HUES64 (cell line): Measurements from ENCODE around the gene ZNF428. TPM values are rescaled to one million over a fixed set of nuclear protein-coding genes. Genes with fewer than 3 reads are reported as not detected.

Source experiments
- H3K27ac ChIP-seq: 2 replicates; pipeline ENCODE4 v1.7.0; 2013; ENCODE audit warnings: low read depth, low read length, inconsistent platforms
- H3K27me3 ChIP-seq: 2 replicates; pipeline ENCODE4 v1.6.1; 2013; ENCODE audit warnings: mild to moderate bottlenecking, low read length; ENCODE audit not compliant: insufficient read depth
- H3K36me3 ChIP-seq: 2 replicates; pipeline ENCODE4 v1.6.1; 2013; ENCODE audit warnings: mild to moderate bottlenecking, low read length; ENCODE audit not compliant: insufficient read depth
- H3K4me1 ChIP-seq: 2 replicates; pipeline ENCODE4 v1.6.1; 2013; ENCODE audit warnings: mild to moderate bottlenecking, low read length, moderate library complexity; ENCODE audit not compliant: insufficient read depth
- H3K4me3 ChIP-seq: 2 replicates; pipeline ENCODE4 v1.5.1; 2013; ENCODE audit warnings: mild to moderate bottlenecking, low read length, moderate library complexity
- H3K9ac ChIP-seq: 2 replicates; pipeline ENCODE4 v1.6.1; 2013; ENCODE audit warnings: mild to moderate bottlenecking, low read depth, low read length
- H3K9me3 ChIP-seq: 2 replicates; pipeline ENCODE4 v1.6.1; 2013; ENCODE audit warnings: low read depth, low read length; ENCODE audit not compliant: insufficient read depth
- WGBS: fragments of 150-250, 120-280 bp; methylation state at CpG from one replicate; pipeline ENCODE4 v1.1.7; 2013; ENCODE audit warnings: missing lambda C conversion rate; 5-methylcytosine and 5-hydroxymethylcytosine counted together
- polyA plus RNA-seq, 2 experiments: library from polyadenylated mRNA; stranded (reverse); fragments of 50-300 nt; gene quantifications; one replicate each; pipeline ENCODE4 v1.2.3, GENCODE V29; 2013

ZNF428 gene, protein sequence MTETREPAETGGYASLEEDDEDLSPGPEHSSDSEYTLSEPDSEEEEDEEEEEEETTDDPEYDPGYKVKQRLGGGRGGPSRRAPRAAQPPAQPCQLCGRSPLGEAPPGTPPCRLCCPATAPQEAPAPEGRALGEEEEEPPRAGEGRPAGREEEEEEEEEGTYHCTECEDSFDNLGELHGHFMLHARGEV
- 27.4 TPM for polyA plus RNA-seq (2013, experiment 1 of 2)
- polyA plus RNA-seq (2013, experiment 2 of 2), result 29.0 TPM

DNA sequence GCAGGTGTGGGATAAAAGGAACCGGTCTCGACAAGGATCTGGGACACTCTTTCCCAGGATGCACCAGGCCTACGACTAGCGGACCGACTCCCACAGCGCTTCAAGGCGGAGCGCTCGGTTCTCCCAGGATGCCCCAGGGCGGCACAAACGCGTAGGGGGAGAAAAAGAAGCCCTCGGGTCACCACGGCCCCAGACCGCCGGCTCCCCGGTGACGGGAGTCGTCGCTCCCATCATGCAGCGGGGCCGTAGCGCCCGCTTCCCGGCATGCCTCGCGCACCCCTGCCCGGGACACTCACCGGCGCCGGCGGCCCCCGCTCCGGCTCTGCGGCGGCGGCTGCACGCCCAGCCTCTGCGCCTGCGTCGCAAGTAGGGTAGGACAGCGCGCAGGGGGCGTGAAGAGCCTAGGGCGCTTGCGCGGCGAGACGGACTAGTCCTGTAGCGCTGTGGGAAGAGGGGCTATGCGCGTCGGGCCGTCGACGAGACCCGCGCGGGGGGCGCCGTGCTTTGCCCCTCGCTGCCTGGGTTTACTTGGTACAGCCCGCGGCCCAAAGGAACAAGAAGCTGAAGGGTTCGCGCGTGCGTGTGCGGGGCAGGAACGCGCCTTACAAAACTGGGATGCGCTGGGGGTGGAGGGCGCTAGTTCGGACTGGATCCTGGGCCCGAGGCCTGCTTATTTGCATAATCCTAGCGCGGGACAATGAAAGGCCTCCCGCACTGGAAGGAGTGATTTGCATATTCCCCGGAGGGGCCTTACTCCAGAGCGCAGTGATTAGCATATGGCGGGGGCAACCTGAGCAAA is at the start of gene ZNF428:
ZNF428 (minus strand) TSS at position 368 of the 799 bp plus-strand sequence. CDS start 5,325 bp downstream, outside the sequence.
- no peaks in the 10 kb centered on the region for H3K9me3 ChIP-seq
- no peaks in the 10 kb centered on the region for H3K27me3 ChIP-seq
- H3K27ac ChIP-seq, result peak within 1 kb of the TSS; percentile 95
- H3K4me3 ChIP-seq, result peak within 1 kb of the TSS; percentile 76
- H3K36me3 ChIP-seq, result no peaks in the 10 kb centered on the region; the same call in 1 of the 2 replicates
- peak within 1 kb of the TSS; percentile 91 for H3K9ac ChIP-seq
- WGBS, result under 1% methylated on average over 81 of the region's 81 CpGs
- peaks cover 5% of the 10 kb centered on the region; the same call in 1 of the 2 replicates for H3K4me1 ChIP-seq

DNA sequence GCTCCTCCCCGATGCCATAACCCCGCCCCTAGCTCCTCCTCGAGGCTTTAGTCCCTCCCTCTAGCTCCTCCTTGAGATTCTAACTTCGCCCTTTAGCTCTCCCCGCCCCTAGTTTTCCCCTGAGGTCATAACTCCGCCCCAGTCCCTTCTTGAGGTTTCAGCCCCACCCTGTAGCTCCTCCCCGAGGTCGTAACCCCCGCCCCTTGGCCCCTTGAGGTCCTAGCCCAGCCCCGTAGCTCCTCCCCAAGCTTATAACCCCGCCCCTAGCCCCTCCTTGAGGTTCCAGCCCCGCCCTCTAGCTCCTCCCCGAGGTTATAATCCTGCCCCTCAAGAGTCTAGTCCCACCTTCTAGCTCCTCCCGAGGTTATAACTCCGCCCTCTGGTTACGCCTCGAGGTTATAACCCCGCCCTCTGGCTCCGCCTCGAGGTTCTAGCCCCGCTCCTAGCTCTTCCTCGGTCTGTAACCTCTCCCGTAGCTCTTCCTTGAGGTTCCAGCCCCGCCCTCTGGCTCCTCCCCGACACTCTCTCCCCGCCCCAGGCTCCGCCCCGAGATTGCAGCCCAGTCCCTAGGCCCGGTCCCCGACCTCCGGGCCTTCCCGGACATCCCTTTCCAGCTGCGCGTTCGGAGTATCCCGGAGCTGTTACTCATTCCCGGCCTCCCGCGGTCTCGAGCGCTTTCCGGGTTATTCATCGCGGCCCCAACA is 49.1 kb upstream of the ZNF428 start:
- H3K36me3 ChIP-seq, result peaks cover 18% of the 10 kb centered on the region
- peaks cover 21% of the 10 kb centered on the region for H3K27me3 ChIP-seq
- H3K27ac ChIP-seq, result peak overlapping the region; percentile 89
- H3K9ac ChIP-seq, result peak overlapping the region; percentile 55
- no peaks in the 10 kb centered on the region for H3K9me3 ChIP-seq
- H3K4me3 ChIP-seq, result peak overlapping the region; percentile 63
- WGBS, result under 1% methylated on average over 44 of the region's 44 CpGs
- peaks cover 8% of the 10 kb centered on the region; the same call in 1 of the 2 replicates for H3K4me1 ChIP-seq

DNA sequence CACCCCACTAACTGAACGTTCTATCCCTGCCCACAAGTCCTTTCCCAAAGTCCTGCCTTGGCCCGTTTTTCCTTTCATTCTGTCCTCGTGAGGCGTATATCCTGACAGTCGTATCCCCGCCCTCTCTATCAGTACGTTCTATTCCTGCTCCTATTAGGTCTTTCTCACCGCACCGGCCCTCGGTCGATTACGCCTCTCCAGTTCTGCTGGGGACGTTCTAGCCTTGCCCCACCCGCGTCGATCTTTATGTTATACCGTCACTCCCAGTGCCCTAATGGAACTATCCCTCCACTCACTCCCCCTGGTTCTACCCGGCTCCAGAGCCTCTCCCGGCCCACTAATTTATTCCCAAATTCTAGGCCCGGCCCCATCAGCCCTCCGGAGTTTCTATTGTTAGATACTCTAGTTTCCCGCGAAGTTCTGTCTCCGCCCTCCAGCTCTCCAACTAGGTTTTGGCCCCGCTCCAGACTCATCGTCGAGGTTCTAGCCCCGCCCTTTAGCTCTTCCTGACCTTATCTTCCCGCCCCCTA is 48.5 kb upstream of the ZNF428 start:
- Histone ChIP-seq H3K9ac (peak overlapping the region; percentile 67), H3K4me3 (peak overlapping the region; percentile 58), H3K4me1 (peaks cover 8% of the 10 kb centered on the region; the same call in 1 of the 2 replicates), H3K36me3 (peaks cover 18% of the 10 kb centered on the region), H3K27me3 (peaks cover 21% of the 10 kb centered on the region), H3K9me3 (no peaks in the 10 kb centered on the region), H3K27ac (peak overlapping the region; percentile 51; the same call in 1 of the 2 replicates)
- WGBS, result 4% methylated on average over 29 of the region's 29 CpGs

DNA sequence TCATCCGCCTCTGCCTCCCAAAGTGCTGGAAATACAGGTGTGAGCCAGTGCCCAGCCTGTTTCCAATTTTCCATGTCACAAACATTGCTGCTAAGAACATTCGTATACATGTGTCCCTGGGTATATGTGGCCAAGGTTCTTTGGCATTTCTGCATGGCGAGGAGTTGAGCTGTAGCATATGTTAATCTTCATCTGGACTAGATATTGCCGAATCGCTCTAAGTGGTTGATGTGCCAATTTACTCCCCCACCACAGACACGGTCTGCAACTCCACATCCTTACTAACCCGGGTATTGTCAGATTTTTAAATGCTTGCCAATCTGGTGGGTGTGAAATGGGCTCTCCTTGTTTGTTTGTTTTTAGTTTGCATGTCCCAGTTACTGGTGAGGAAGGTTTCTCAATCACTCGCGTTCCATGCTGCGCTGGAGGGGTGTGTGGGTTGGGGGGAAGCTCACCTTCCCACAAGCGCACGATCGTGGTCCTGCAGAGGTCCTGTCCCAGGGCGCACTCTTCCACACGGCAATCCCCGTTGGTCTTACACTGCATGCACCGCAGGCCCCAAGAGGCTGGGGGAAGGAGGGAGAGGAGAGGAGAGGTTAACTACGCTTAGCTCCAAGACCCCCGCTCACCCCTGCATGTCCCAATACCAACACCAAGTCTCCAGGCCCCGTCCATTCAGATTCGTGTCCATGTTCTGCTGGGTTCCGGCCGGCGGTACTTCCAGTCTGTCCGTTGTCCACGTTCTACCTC is 47.9 kb upstream of the ZNF428 start:
- H3K9ac ChIP-seq, result peak overlapping the region; percentile 67
- peaks cover 18% of the 10 kb centered on the region for H3K36me3 ChIP-seq
- WGBS, result 50% methylated on average over 26 of the region's 26 CpGs
- peaks cover 6% of the 10 kb centered on the region; the same call in 1 of the 2 replicates for H3K4me1 ChIP-seq
- peaks cover 21% of the 10 kb centered on the region for H3K27me3 ChIP-seq
- H3K9me3 ChIP-seq, result no peaks in the 10 kb centered on the region
- peak overlapping the region; percentile 58 for H3K4me3 ChIP-seq
- 0 out of 2 replicates have a peak overlapping the region, but pooled peaks have one; percentile 51 for H3K27ac ChIP-seq

DNA sequence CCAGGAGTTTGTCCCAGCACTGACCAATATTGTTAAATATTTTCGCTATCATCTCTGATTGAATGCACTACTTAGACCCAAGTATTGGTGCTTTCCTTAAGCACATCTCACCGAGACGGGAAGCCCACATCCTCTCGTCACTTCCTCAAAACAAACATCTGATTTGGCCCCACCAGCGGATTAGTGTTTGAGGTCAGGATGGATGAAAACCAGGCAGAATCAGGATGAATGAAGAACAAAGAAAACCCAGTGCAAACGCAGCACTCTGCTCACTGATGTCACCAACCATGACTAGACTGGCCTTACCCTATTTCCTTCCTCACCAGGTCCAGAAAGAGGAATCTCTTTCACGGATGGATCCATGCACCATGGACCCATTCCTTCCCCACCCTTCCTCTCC is 44.6 kb upstream of the ZNF428 start:
- no peaks in the 10 kb centered on the region for H3K9me3 ChIP-seq
- H3K36me3 ChIP-seq, result peaks cover 28% of the 10 kb centered on the region
- H3K27me3 ChIP-seq, result peaks cover under 1% of the 10 kb centered on the region; the same call in 1 of the 2 replicates
- no peak overlapping the region for H3K4me3 ChIP-seq
- no peaks in the 10 kb centered on the region for H3K4me1 ChIP-seq
- no peak overlapping the region for H3K9ac ChIP-seq
- no peak overlapping the region for H3K27ac ChIP-seq
- 98% methylated on average over 7 of the region's 7 CpGs for WGBS

DNA sequence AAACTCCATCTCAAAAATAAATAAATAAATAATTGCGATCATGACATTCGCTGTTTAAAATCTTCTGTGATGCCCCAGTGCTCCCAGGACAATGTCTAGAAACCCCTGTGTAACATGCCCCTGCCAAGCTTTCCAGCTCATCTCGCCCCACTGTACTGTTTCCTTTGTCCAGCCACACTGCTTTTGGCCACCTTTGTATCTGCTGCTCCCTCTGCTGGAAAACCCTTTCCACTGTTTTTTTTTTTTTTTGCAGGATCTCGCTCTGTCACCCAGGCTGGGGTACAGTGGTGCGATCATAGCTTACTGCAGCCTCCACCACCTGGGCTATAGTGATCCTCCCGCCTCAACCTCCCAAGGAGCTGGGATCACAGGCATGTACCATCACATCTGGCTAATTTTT is 43.1 kb upstream of the ZNF428 start:
- H3K9ac ChIP-seq, result no peak overlapping the region
- H3K4me3 ChIP-seq, result no peak overlapping the region
- WGBS, result 82% methylated on average over 6 of the region's 6 CpGs
- no peaks in the 10 kb centered on the region for H3K4me1 ChIP-seq
- no peak overlapping the region for H3K27ac ChIP-seq
- no peaks in the 10 kb centered on the region for H3K9me3 ChIP-seq
- no peaks in the 10 kb centered on the region; the same call in 1 of the 2 replicates for H3K27me3 ChIP-seq
- peaks cover 33% of the 10 kb centered on the region for H3K36me3 ChIP-seq

DNA sequence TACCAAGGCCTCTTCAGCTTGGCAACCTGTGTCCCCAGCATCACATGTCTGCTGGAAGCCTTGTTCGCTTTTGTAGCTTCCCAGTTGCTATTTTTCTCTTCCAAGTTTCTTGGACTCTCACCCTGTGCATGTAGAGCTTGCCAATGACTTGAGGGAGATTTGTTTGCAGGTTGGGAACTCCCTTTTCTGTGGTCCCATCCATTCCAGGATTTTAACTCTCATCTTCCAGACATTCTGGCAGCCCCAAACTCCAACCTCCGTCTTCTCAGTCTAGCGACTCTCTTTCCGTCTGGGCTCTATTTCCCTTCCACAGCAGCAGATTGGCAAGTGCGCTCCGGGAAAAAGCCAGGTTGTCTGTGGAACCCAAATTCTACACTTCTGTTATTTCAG is 41.5 kb upstream of the ZNF428 start:
- Histone ChIP-seq H3K4me3 (no peak overlapping the region), H3K9ac (no peak overlapping the region), H3K27ac (no peak overlapping the region), H3K36me3 (peaks cover 30% of the 10 kb centered on the region), H3K4me1 (no peaks in the 10 kb centered on the region), H3K27me3 (no peaks in the 10 kb centered on the region), H3K9me3 (no peaks in the 10 kb centered on the region)
- 95% methylated on average over 6 of the region's 6 CpGs for WGBS

DNA sequence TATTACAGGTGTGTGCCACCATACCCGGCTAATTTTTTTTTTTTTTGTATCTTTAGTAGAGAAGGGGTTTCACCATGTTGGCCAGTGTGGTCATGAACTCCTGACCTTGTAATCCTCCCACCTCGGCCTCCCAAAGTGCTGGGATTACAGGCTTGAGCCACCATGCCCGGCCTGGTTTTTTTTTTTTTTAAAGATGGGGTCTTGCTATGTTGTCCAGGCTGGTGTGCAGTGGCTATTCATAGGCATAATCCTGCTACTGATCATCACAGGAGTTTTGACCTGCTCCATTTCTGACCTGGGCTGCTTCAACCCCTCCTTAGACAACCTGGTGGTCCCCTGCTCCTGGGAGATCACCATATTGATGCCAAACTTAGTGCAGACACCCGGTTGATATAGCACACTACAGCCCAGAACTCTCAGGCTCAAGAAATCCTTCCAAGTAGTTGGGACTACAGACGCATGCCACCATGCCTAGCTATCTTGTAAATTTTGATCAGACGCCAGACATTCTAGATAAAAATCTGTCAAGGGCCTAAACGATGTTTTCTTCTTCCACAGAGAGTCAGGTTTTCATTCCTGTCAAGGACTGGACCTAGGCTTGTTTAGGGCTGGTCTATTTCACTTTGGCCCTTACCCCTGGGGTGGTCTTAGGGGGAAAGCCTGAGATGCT is 41.0 kb upstream of the ZNF428 start:
- 98% methylated on average over 7 of the region's 7 CpGs for WGBS
- no peak overlapping the region for H3K9ac ChIP-seq
- peaks cover 33% of the 10 kb centered on the region for H3K36me3 ChIP-seq
- no peaks in the 10 kb centered on the region for H3K9me3 ChIP-seq
- H3K4me1 ChIP-seq, result no peaks in the 10 kb centered on the region
- H3K27ac ChIP-seq, result no peak overlapping the region
- H3K4me3 ChIP-seq, result no peak overlapping the region
- no peaks in the 10 kb centered on the region for H3K27me3 ChIP-seq

DNA sequence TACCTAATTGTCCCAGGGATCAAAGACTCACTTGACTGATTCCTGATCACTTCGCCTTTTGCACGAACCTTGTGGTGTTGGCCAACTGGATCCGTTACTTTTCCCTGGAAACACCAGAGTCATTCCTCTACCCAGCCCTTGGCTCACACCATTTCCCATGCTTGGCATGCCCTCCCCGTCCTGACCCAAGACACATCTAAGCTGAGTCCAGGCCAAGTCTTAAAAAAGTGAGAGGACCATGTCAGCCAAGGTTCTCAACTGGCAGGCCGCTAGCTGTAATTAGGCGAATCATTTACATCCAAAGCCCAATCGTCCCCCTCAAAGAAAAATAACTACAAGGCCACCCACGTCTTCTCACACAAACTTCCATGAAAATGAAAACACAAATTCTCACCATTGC is 39.1 kb upstream of the ZNF428 start:
- H3K9ac ChIP-seq, result no peak overlapping the region
- no peak overlapping the region for H3K4me3 ChIP-seq
- H3K4me1 ChIP-seq, result no peaks in the 10 kb centered on the region
- no peaks in the 10 kb centered on the region for H3K27me3 ChIP-seq
- H3K36me3 ChIP-seq, result peaks cover 38% of the 10 kb centered on the region
- H3K27ac ChIP-seq, result no peak overlapping the region
- WGBS, result 93% methylated on average over 8 of the region's 8 CpGs
- H3K9me3 ChIP-seq, result no peaks in the 10 kb centered on the region

DNA sequence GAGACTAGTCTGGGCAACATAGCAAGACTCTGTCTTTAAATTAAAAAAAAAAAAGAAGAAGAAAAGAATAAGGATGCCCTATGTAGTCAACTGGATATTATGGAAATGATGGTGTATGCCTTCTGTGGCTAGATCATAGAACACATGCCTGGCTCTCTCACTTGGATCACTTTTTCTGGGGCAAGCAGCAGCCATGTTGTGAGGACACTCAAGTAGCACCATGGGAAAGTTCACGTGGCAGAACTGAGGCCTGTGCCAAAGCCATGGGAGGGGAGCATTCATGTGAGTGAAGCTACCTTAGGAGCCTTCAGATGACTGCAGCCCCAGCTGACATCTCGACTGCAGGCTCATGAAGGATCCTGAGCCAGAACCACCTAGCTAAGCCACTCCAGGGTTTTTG is 38.6 kb upstream of the ZNF428 start:
- H3K27ac ChIP-seq, result no peak overlapping the region
- 85% methylated on average over 2 of the region's 2 CpGs for WGBS
- no peaks in the 10 kb centered on the region for H3K4me1 ChIP-seq
- no peaks in the 10 kb centered on the region for H3K27me3 ChIP-seq
- no peak overlapping the region for H3K4me3 ChIP-seq
- no peaks in the 10 kb centered on the region for H3K9me3 ChIP-seq
- H3K36me3 ChIP-seq, result peaks cover 38% of the 10 kb centered on the region
- no peak overlapping the region for H3K9ac ChIP-seq
